HG03575 (cell line): Measurements from ENCODE around the gene AMIGO1.

Experiments
- ATAC-seq: cut with Tn5 transposase; IDR thresholded peaks from one replicate; pipeline ENCODE4 v1.9.1; 2021; ENCODE audit not compliant: unreplicated experiment, insufficient number of reproducible peaks, low FRiP score; ENCODE audit errors: extremely low read depth

Gene AMIGO1, protein sequence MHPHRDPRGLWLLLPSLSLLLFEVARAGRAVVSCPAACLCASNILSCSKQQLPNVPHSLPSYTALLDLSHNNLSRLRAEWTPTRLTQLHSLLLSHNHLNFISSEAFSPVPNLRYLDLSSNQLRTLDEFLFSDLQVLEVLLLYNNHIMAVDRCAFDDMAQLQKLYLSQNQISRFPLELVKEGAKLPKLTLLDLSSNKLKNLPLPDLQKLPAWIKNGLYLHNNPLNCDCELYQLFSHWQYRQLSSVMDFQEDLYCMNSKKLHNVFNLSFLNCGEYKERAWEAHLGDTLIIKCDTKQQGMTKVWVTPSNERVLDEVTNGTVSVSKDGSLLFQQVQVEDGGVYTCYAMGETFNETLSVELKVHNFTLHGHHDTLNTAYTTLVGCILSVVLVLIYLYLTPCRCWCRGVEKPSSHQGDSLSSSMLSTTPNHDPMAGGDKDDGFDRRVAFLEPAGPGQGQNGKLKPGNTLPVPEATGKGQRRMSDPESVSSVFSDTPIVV

DNA sequence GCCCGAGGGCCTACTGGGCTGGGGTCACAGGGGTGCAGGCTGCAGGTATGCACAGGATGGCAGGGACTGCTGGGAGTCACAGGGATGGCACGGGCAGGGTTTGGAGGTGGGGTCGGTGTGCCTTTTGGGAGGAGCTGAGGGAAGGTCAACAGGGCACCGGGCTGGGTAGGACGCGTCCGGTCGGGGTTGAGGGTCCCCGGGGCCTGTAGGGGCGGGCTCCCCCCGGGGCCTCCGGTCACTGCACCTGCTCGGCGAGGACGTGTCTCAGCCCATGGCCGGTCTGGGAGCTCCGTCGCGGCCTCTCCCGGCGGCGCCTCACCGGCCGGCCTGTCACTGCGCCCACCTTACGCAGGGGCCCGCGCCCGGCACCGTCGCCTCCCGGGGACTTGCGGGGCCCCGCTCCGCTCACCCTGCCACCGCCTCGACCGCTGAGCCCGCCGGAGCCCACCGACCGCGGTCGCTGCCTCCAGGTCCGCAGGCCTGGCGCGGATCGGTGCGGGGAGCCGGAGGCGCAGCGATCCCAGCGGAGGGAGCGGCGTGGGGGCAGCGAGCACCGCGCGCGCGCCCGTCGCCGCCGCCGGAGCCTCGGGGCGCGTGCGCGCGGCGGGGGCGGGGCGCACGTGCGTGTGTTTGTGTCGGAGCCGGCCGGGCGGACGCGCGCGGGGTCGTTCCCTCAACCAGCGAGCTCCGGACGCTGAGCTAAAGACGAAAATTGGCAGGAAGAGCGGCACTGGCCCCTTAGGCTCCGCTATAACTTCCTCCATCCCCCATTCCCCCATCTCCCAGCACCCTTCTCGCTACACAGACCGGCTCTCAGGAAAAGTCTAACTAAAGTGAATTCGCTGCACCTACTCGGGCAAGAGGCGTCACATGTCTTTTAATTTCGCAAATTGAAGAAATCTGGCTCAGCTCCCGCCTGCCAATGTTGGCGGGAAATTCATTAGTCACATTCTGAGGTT, at the start of gene AMIGO1:
Gene AMIGO1 (minus strand): TSS at position 552 of the 959 bp plus-strand sequence. CDS start 815 bp downstream, outside the sequence.
- no peak for ATAC-seq

DNA sequence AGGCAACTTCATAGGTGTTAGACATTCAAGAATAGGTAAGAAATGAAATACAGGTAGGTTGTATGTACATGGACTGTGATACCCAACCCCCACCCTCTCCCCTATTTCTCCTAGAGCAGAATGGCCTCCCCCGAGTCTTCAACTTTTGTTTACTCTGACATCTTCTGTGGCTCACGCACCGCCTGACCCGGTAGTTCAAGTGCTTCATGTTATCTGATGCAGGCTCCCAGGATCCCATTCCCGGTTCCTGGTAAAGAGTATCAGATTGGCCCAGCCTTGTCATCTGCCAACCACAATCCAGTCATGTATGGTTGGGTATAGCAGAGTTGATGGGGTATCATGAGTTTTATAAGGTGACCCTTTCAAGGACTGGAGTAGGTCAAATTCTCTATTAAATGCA, 48.0 kb upstream of the AMIGO1 start:
- ATAC-seq = no peak

DNA sequence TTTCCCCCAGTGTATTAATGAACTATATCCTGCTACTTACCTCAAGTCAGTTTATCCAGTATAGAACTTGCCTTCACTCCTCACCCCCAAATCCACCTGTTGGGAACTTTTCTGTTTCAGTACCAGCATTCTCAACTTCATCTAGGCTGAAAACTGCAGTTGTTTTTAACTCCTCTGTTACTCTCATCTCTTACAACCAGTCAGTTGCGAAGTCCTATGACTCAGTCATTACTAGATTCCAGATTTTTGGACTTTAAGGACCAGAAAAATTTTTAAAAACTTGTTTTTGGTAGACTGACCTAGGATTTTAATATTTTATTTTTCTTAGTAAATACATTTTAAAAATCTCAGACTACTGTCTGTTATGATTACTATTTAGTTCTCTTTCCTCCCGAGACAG, 47.0 kb upstream of the AMIGO1 start:
- no peak for ATAC-seq

DNA sequence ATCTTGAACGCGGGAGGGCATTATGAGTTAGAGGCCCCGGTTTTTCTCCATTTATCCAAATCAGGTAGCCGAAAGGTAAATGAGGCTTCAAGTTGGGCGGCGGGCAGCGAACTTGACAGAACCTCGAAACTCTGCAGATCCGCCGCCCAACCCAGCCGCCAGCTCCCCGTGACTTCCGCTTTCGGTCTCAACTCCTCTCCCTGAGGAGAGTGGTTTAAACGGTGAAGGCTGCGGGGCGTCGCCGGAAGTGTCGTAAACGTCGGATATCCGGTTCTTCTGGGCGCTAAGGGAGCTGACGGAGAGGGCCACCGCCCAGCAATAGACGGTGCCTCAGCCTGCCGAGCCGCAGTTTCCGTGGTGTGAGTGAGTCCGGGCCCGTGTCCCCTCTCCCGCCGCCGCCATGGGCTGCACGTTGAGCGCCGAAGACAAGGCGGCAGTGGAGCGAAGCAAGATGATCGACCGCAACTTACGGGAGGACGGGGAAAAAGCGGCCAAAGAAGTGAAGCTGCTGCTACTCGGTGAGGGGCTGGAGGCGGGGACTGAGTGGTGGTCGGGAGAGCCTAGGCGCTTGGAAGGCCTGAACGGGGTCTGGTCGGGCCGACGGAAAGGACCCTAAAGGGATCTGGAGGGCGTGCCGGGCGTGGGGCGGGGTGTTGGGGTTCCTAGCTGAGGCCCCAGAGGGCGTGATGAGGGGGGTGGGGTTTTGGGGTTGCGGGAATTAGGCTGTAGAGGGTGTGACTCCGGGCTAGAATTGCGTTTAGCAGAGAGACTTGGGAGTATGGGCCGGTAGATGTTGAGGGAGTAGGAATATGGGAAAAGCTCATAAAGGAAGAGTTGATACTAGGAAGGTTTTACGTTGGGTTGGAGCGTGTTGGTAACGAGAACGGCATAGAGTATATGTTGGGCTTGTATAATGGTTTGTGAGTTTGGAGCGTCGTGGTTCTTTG, 39.1 kb upstream of the AMIGO1 start, which contains the start of gene GNAI3:
Gene GNAI3 (plus strand): TSS at position 295 of the 947 bp plus-strand sequence. CDS start 106 bp downstream, at position 401.
- peak; percentile 82 for ATAC-seq

DNA sequence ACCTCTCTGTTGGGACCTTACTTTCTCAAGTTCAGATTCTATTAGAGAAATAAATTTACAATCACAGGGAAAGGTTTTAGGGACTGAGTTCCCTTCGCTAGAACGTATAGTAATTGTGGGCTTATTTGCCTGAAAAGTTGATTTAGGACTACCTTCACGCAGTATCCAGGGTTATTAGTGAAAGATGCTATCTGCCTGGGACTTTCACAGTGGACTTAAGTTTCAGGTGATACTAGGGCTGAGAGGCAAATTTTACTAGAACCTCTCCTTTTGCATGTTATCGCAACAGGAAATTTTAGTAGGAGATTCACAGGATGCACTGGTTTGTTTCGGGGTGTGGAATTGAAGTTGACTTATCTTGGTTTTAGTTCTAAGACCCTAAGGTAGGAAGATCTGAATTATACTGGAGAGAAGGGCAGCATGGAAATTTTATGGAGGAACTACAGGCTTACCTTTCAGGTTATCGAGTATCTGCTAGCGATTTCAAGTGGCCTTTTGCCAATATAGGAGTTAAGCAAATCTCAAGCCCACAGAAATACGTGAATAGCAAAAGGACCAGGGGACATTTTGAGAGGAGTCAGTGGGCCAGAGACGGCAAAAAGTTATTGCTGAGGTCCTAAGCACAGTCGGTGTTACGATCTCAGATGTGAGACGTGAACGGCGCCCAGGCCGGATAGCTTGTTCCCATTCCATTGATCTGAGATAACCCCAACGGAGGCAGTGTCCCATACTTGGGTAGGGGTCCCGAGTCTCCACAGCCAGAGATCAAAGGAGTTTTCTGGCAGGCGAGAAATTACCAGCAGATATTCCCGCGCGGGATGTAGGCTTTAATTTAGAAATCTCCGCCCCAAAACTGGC, 38.2 kb upstream of the AMIGO1 start:
- no peak for ATAC-seq

DNA sequence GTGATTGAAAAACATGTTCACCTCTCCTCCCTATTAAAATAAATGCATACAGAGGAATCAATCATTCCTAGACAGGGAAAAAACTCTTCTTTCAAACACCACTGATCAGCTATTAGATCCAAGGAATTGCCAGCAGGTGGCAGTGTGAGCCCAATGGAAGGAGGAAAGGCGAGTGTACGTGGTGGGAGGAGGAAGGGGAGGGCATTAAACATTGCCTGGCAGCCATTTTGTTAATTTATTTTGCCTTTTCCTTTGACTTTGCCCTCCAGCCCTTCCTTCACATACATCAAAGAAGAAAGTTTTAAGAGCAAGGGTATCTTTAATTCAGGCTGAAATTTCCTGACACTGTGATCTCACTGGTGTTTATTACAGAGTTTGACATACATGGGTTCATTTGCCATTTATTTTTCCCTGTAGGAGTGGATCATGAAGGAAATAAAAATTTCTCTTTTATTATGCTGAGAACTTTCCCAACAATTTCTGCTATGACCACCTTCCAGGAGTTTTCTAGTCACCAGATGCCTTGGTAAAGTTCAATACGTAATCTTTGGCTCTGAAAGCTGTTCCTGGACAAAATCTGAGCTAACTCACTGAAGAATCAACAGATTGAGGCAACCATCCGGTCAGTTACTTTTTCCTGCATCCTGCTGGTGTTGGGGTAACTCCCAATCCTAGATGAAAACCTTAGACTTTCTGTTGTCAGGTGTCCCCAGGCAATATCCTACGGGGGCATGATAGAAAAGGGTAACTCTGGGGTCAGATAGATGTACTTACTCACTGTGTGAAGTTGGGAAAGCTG, 37.0 kb upstream of the AMIGO1 start:
- no peak for ATAC-seq

DNA sequence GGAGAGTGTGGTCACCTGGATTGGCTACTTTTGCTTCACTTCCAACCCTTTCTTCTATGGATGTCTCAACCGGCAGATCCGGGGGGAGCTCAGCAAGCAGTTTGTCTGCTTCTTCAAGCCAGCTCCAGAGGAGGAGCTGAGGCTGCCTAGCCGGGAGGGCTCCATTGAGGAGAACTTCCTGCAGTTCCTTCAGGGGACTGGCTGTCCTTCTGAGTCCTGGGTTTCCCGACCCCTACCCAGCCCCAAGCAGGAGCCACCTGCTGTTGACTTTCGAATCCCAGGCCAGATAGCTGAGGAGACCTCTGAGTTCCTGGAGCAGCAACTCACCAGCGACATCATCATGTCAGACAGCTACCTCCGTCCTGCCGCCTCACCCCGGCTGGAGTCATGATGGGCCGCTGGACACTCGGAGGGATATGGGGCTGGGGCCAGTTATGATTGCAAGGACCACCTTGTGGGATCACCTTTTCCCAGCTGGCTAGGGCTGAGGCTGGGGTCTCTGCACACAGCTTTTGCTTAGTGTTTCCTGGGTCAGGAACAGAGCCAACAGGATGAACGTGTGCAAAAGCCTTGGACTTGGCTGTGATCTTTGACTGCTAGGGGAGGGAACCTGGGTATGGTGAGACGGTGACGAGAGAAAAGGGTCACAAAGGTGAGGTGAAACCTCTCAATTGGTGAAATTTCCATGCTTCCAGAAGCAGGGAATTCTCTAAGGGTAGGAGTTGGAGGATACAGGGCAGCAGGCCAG, 34.6 kb upstream of the AMIGO1 start:
- ATAC-seq = no peak

DNA sequence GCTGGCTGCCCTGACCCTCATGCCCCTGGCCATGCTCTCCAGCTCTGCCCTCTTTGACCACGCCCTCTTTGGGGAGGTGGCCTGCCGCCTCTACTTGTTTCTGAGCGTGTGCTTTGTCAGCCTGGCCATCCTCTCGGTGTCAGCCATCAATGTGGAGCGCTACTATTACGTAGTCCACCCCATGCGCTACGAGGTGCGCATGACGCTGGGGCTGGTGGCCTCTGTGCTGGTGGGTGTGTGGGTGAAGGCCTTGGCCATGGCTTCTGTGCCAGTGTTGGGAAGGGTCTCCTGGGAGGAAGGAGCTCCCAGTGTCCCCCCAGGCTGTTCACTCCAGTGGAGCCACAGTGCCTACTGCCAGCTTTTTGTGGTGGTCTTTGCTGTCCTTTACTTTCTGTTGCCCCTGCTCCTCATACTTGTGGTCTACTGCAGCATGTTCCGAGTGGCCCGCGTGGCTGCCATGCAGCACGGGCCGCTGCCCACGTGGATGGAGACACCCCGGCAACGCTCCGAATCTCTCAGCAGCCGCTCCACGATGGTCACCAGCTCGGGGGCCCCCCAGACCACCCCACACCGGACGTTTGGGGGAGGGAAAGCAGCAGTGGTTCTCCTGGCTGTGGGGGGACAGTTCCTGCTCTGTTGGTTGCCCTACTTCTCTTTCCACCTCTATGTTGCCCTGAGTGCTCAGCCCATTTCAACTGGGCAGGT, 33.9 kb upstream of the AMIGO1 start:
- no peak for ATAC-seq

DNA sequence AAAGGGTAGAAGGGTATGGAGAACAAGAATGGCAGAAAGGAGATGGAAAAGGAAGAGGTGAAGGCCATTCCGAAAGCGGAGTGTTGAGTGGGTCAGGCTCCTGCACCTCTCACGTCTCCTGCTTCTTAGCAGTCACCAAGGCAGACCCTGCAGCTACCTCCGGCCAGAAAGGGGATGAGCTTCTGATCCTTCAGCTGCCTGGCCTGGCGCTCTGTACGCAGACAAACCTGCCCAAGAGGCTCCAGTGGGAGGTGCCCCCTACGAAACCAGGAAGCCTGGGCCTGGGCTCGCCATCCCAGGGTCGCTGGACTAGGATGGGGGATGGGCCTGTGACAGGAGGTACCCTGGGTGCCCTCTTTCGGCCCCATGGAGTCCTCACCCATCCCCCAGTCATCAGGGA, 33.1 kb upstream of the AMIGO1 start:
- no peak for ATAC-seq

DNA sequence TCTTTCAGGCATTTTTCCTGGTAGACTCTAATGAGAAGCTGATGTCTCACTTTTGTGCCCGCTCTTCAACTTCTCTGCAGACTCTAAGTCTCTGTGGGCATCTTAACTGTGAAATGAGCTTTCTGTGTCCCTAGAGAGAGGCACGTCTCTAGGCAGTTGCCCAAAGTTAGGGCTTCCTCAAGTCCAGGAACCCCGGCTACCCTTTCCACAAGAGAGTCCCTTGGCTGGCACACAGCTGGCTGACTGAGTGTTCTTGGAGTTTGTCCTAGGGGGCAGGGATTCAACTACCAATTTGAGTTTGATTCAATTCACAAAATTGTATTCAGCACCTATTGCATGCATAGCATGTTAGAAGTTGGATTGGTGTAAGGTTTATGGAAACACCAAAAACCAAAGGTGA, 31.6 kb upstream of the AMIGO1 start:
- no peak for ATAC-seq

DNA sequence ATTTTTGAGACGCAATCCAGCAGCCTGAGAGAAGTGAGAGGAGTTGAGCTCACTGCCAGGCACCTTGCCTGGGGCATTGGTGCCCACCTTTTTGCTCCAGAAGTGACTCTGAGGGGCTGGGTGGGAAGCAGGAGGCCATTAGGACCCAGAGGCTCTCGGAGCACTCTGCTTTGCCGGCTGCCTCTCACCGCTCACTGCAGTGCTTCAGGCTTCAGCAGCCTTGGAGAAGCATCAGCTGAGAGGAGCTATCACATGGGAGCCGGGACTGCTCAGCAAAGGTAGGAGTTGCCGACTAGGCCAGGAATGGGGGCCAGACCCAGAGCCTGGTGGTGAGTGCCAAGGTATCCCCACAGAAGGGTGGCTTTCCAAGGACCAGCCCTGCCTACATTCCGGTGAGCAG, 30.1 kb upstream of the AMIGO1 start, which contains the start of gene GPR61:
Gene GPR61 (plus strand): TSS at position 197 of the 400 bp plus-strand sequence. CDS start 3,151 bp downstream, outside the sequence.
- ATAC-seq = no peak

DNA sequence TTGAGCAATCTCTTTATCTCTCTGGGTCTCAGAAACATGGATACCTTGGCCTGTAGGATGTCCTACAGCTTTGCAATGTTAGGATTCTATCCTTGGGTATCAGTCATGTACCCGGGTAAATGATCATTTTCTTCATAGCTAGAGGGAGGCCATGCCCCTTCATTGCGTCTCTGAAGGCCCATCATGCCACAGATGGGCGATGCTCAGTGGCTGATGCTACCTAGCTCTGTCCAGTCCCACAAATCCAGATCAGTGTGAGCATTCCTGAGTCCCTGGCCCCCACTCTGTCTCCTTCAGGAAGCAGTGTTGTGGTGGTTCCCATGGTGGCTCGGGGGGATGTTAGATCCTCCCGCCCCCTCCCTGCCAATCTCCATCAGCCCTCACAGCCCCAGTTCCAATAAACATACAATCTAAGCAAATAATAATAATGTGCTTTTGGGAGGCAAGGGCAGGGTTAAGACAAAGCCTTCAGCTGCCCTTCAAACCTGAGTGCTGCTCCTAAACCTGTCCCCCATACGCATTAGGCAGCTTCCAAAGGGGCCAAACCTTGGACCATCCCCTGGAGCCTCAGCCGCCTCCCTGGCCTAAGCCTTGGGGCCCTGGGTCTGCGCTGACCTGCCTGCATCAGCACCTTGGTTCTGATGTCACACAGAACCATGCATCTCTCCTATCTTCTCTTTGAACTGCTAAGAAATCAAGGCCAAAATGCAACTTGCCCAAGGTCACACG, 29.5 kb upstream of the AMIGO1 start:
- no peak for ATAC-seq

DNA sequence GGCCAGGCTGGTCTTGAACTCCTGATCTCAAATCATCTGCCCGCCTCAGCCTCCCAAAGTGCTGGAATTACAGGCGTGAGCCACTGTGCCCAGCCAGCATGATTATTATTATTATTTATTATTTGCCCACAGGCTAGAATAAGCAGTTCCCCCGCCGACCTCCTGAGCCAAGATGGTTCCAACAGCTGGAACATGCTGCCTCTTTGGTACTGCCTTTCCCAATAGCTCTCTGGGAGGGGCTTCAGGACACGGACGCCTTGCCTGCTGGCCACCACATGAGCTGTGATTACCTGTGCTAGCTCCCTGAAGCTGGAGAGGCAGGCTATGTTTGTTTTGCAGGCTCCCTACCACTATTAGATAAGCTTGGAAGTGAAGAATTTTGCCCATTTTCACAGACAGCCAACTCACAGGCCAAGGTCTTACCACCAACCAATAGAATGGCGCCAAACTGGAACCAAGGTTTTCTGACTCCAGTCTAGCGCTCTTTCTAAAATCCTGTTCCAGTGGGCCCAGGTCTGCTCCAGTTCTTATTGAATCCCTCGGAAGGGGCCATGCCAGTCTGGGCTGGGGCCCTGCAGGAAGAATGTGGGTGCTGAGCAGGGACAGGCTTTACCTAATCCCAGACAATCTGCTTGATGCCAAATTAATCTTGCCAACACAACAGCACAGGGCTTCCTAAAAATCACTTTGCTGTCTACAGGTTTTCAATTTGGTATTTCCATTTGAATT, 28.1 kb upstream of the AMIGO1 start:
- ATAC-seq = no peak

DNA sequence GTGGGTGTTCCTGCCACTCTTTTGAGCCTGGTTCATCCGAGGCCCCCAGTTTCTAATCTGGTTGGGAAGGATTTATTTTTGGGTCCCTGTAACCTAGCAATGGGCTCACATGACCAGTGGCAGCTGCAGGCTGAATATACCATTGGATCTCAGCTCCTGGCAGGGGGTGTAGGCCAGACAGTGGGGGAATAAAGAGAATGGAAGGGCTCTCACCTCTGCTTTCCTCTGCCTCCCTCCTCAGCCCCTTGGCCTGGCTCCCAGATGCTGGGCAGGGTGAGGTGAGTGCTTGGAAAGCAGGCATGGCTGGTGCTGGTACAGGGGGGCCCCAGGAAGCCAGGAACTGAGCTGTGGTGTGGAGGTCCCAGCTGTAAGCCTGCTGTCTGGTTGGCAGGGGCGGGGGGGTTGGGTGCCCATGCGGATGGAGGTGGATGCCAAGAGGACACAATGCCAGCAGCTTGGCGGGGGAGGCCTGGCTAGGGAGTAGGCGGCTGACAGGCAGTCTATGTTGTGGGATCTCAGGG, 26.5 kb upstream of the AMIGO1 start:
- ATAC-seq = no peak
